OCI-LY1 (cell line): ENCODE results near the gene CFAP97D2.

ENCODE experiments used
- CTCF ChIP-seq: fragments of 200-600 bp; sonication (generic), shearing (Covaris generic); IDR thresholded peaks from 2 replicates; pipeline ENCODE4 v1.5.1; 2017; ENCODE audit warnings: mild to moderate bottlenecking, antibody characterized with exemption, low read length, moderate library complexity, mixed read lengths
- EZH2 ChIP-seq: fragments of 200-600 bp; sonication (generic), shearing (Covaris generic); IDR thresholded peaks from 2 replicates; pipeline ENCODE4 v1.8.0; 2017; ENCODE audit warnings: borderline replicate concordance, mixed run types, mild to moderate bottlenecking, antibody characterized with exemption, low read length, moderate library complexity, mixed read lengths

GRCh38 chr13:114230117-114230516, 51.1 kb downstream of the CFAP97D2 start:
- TF ChIP-seq CTCF (no peak), EZH2 (no peak)
